ENCODE measurements around the gene BMPR1B.
"Not testable (repeated sequence)": the region's sequence is repeated elsewhere in the genome, so short reads cannot be mapped to it uniquely, and the experiment has no call there.

Gene BMPR1B

GRCh38 chr4:95105983-95106382, 348.2 kb downstream of the BMPR1B start:
- no peaks in the 10 kb centered on the region for H3K4me1 Mint-ChIP-seq

GRCh38 chr4:95106408-95106928, 348.7 kb downstream of the BMPR1B start:
- Mint-ChIP-seq H3K27me3 (no peaks in the 10 kb centered on the region), H3K27ac (ENCODE audit: low read depth) (no peak overlapping the region), H3K4me1 (no peaks in the 10 kb centered on the region), H3K9me3 (no peaks in the 10 kb centered on the region), H3K36me3 (ENCODE audit: insufficient read depth) (no peaks in the 10 kb centered on the region), H3K4me3 (no peak overlapping the region)
- ATAC-seq (replicated peaks; ENCODE audit: extremely low read depth, poor library complexity, severe bottlenecking) (no peak), DNase-seq (ENCODE audit: low spot score in 2 of 2) (no peak)

More at GRCh38 chr4:95105983-95106382, 348.2 kb downstream of the BMPR1B start:
- H3K27ac Mint-ChIP-seq (ENCODE audit: low read depth), result no peak overlapping the region
- no peaks in the 10 kb centered on the region for H3K27me3 Mint-ChIP-seq
- ATAC-seq (replicated peaks; ENCODE audit: extremely low read depth, poor library complexity, severe bottlenecking) (no peak), DNase-seq (ENCODE audit: low spot score in 2 of 2) (no peak)
- no peaks in the 10 kb centered on the region for H3K9me3 Mint-ChIP-seq
- H3K36me3 Mint-ChIP-seq (ENCODE audit: insufficient read depth), result no peaks in the 10 kb centered on the region
- H3K4me3 Mint-ChIP-seq, result no peak overlapping the region

- DNase-seq (ENCODE audit: low spot score in 2 of 2) (no peak), ATAC-seq (replicated peaks; ENCODE audit: extremely low read depth, poor library complexity, severe bottlenecking) (no peak)
- no peaks in the 10 kb centered on the region for H3K27me3 Mint-ChIP-seq
- no peaks in the 10 kb centered on the region for H3K36me3 Mint-ChIP-seq (ENCODE audit: insufficient read depth)
- H3K4me1 Mint-ChIP-seq, result no peaks in the 10 kb centered on the region
- H3K27ac Mint-ChIP-seq (ENCODE audit: low read depth), result no peak overlapping the region
- no peak overlapping the region for H3K4me3 Mint-ChIP-seq
- no peaks in the 10 kb centered on the region for H3K9me3 Mint-ChIP-seq
Measured at GRCh38 chr4:95107004-95107403, 349.2 kb downstream of the BMPR1B start.

- H3K27ac Mint-ChIP-seq (ENCODE audit: low read depth), result no peak overlapping the region
- H3K4me1 Mint-ChIP-seq, result no peaks in the 10 kb centered on the region
- no peaks in the 10 kb centered on the region for H3K27me3 Mint-ChIP-seq
- H3K9me3 Mint-ChIP-seq, result no peaks in the 10 kb centered on the region
- no peaks in the 10 kb centered on the region for H3K36me3 Mint-ChIP-seq (ENCODE audit: insufficient read depth)
- DNase-seq (ENCODE audit: low spot score in 2 of 2) (no peak), ATAC-seq (replicated peaks; ENCODE audit: extremely low read depth, poor library complexity, severe bottlenecking) (no peak)
- no peak overlapping the region for H3K4me3 Mint-ChIP-seq
Measured at GRCh38 chr4:95107635-95108034, 349.9 kb downstream of the BMPR1B start.

GRCh38 chr4:95108883-95109421, 351.2 kb downstream of the BMPR1B start:
- H3K4me3 Mint-ChIP-seq, result no peak overlapping the region
- H3K9me3 Mint-ChIP-seq, result no peaks in the 10 kb centered on the region
- DNase-seq (ENCODE audit: low spot score in 2 of 2) (no peak), ATAC-seq (replicated peaks; ENCODE audit: extremely low read depth, poor library complexity, severe bottlenecking) (no peak)
- H3K36me3 Mint-ChIP-seq (ENCODE audit: insufficient read depth), result no peaks in the 10 kb centered on the region
- H3K27me3 Mint-ChIP-seq, result no peaks in the 10 kb centered on the region
- no peaks in the 10 kb centered on the region for H3K4me1 Mint-ChIP-seq
- no peak overlapping the region for H3K27ac Mint-ChIP-seq (ENCODE audit: low read depth)

GRCh38 chr4:95114521-95114920, 356.8 kb downstream of the BMPR1B start:
- Mint-ChIP-seq H3K4me1 (no peaks in the 10 kb centered on the region), H3K27me3 (no peaks in the 10 kb centered on the region), H3K9me3 (no peaks in the 10 kb centered on the region), H3K27ac (ENCODE audit: low read depth) (no peak overlapping the region), H3K4me3 (no peak overlapping the region), H3K36me3 (ENCODE audit: insufficient read depth) (no peaks in the 10 kb centered on the region)
- ATAC-seq (replicated peaks; ENCODE audit: extremely low read depth, poor library complexity, severe bottlenecking) (no peak), DNase-seq (ENCODE audit: low spot score in 2 of 2) (no peak)

GRCh38 chr4:95118497-95118896, 360.7 kb downstream of the BMPR1B start:
- H3K36me3 Mint-ChIP-seq (ENCODE audit: insufficient read depth), result no peaks in the 10 kb centered on the region
- H3K9me3 Mint-ChIP-seq, result no peaks in the 10 kb centered on the region
- H3K4me1 Mint-ChIP-seq, result no peaks in the 10 kb centered on the region
- H3K4me3 Mint-ChIP-seq, result no peak overlapping the region
- H3K27me3 Mint-ChIP-seq, result no peaks in the 10 kb centered on the region
- ATAC-seq (replicated peaks; ENCODE audit: extremely low read depth, poor library complexity, severe bottlenecking) (no peak), DNase-seq (ENCODE audit: low spot score in 2 of 2) (no peak)
- no peak overlapping the region for H3K27ac Mint-ChIP-seq (ENCODE audit: low read depth)

GRCh38 chr4:95120456-95120855, 362.7 kb downstream of the BMPR1B start:
- no peaks in the 10 kb centered on the region for H3K27me3 Mint-ChIP-seq
- no peaks in the 10 kb centered on the region for H3K4me1 Mint-ChIP-seq
- no peak for DNase-seq (ENCODE audit: low spot score in 2 of 2)
- H3K27ac Mint-ChIP-seq (ENCODE audit: low read depth), result no peak overlapping the region
- no peaks in the 10 kb centered on the region for H3K9me3 Mint-ChIP-seq
- ATAC-seq (replicated peaks; ENCODE audit: extremely low read depth, poor library complexity, severe bottlenecking), result no peak
- H3K36me3 Mint-ChIP-seq (ENCODE audit: insufficient read depth), result no peaks in the 10 kb centered on the region
- H3K4me3 Mint-ChIP-seq, result no peak overlapping the region

- no peaks in the 10 kb centered on the region for H3K36me3 Mint-ChIP-seq (ENCODE audit: insufficient read depth)
- ATAC-seq (replicated peaks; ENCODE audit: extremely low read depth, poor library complexity, severe bottlenecking) (no peak), DNase-seq (ENCODE audit: low spot score in 2 of 2) (no peak)
- no peak overlapping the region for H3K27ac Mint-ChIP-seq (ENCODE audit: low read depth)
- H3K9me3 Mint-ChIP-seq, result no peaks in the 10 kb centered on the region
- H3K4me3 Mint-ChIP-seq, result no peak overlapping the region
- H3K27me3 Mint-ChIP-seq, result no peaks in the 10 kb centered on the region
- no peaks in the 10 kb centered on the region for H3K4me1 Mint-ChIP-seq
Measured at GRCh38 chr4:95122001-95122400, 364.2 kb downstream of the BMPR1B start.

GRCh38 chr4:95124906-95125504, 367.2 kb downstream of the BMPR1B start:
- H3K27ac Mint-ChIP-seq (ENCODE audit: low read depth), result no peak overlapping the region
- H3K27me3 Mint-ChIP-seq, result no peaks in the 10 kb centered on the region
- no peaks in the 10 kb centered on the region for H3K4me1 Mint-ChIP-seq
- no peaks in the 10 kb centered on the region for H3K36me3 Mint-ChIP-seq (ENCODE audit: insufficient read depth)
- DNase-seq (ENCODE audit: low spot score in 2 of 2), result no peak
- ATAC-seq (replicated peaks; ENCODE audit: extremely low read depth, poor library complexity, severe bottlenecking), result no peak
- no peak overlapping the region for H3K4me3 Mint-ChIP-seq
- no peaks in the 10 kb centered on the region for H3K9me3 Mint-ChIP-seq

- H3K4me3 Mint-ChIP-seq, result no peak overlapping the region
- no peak overlapping the region for H3K27ac Mint-ChIP-seq (ENCODE audit: low read depth)
- no peaks in the 10 kb centered on the region for H3K36me3 Mint-ChIP-seq (ENCODE audit: insufficient read depth)
- no peaks in the 10 kb centered on the region for H3K9me3 Mint-ChIP-seq
- ATAC-seq (replicated peaks; ENCODE audit: extremely low read depth, poor library complexity, severe bottlenecking) (no peak), DNase-seq (ENCODE audit: low spot score in 2 of 2) (no peak)
- H3K27me3 Mint-ChIP-seq, result no peaks in the 10 kb centered on the region
- no peaks in the 10 kb centered on the region for H3K4me1 Mint-ChIP-seq
Measured at GRCh38 chr4:95129031-95129430, 371.3 kb downstream of the BMPR1B start.

GRCh38 chr4:95129821-95130311, 372.1 kb downstream of the BMPR1B start:
- Mint-ChIP-seq H3K9me3 (no peaks in the 10 kb centered on the region), H3K27ac (ENCODE audit: low read depth) (no peak overlapping the region), H3K36me3 (ENCODE audit: insufficient read depth) (no peaks in the 10 kb centered on the region), H3K4me3 (no peak overlapping the region), H3K27me3 (no peaks in the 10 kb centered on the region), H3K4me1 (no peaks in the 10 kb centered on the region)
- DNase-seq (ENCODE audit: low spot score in 2 of 2) (no peak), ATAC-seq (replicated peaks; ENCODE audit: extremely low read depth, poor library complexity, severe bottlenecking) (no peak)

- H3K9me3 Mint-ChIP-seq, result peaks cover 12% of the 10 kb centered on the region
- H3K4me1 Mint-ChIP-seq; H3K4me3 Mint-ChIP-seq; H3K27ac Mint-ChIP-seq (ENCODE audit: low read depth); H3K36me3 Mint-ChIP-seq (ENCODE audit: insufficient read depth); DNase-seq (ENCODE audit: low spot score in 2 of 2); H3K27me3 Mint-ChIP-seq; ATAC-seq (replicated peaks; ENCODE audit: extremely low read depth, poor library complexity, severe bottlenecking): not testable (repeated sequence)
Measured at GRCh38 chr4:95134016-95134415, 376.3 kb downstream of the BMPR1B start.

Measured in central memory CD8-positive, alpha-beta T cell (primary cell).